HL-60/S4 (cell line): ENCODE measurements around the gene GPRC6A.
"Not testable (repeated sequence)": the region's sequence is repeated elsewhere in the genome, so short reads cannot be mapped to it uniquely, and the experiment has no call there.

ENCODE experiments used
- in situ Hi-C: fragments of 300-500 bp; cut with MboI; formaldehyde crosslinking; loops from 2 replicates; pipeline ENCODE4 v1.14.3; 2022; ENCODE audit warnings: low sequenced_read_pairs

The GPRC6A gene

DNA sequence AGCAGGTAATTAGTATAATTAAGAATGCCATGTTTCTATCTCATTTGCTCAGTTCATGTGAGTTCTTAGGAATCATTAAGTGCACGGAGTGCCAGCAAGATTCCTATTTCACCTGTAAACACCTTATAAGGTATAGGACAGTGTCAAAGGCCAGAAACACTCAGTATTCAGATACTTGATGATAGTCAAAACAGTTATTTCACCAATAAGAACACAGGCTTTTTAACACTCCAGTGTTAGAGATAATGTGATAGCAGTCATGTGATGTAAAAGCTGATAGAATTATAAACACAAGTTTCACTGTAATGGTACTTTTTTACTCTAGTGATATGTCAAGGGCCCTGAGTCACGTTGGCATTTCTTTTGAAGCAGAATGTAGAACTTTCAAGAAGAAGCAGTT, at the start of gene GPRC6A:
TSS of gene GPRC6A (minus strand) at position 101 of the 400 bp plus-strand sequence. CDS start at position 31, 70 bp downstream.
- in situ Hi-C loops = no loop called here

DNA sequence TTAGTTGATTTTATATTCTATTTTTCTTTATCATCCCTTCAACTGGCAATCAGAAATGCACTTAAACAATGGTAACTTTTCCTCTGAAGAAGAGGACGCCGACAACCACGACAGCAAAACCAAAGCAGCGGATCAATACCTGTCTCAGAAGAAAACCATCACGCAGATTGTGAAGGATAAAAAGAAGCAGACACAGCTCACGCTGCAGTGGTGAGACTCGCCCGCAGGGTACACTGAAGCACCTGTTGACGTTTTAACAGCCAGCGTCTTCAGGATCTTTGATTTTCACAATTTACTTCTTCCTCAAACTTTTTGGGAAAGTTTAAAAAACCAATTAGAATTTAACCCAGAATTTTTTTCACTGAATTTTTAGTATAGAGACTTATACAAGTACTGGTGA, 48.9 kb upstream of the GPRC6A start:
- in situ Hi-C loops = no loop called here

DNA sequence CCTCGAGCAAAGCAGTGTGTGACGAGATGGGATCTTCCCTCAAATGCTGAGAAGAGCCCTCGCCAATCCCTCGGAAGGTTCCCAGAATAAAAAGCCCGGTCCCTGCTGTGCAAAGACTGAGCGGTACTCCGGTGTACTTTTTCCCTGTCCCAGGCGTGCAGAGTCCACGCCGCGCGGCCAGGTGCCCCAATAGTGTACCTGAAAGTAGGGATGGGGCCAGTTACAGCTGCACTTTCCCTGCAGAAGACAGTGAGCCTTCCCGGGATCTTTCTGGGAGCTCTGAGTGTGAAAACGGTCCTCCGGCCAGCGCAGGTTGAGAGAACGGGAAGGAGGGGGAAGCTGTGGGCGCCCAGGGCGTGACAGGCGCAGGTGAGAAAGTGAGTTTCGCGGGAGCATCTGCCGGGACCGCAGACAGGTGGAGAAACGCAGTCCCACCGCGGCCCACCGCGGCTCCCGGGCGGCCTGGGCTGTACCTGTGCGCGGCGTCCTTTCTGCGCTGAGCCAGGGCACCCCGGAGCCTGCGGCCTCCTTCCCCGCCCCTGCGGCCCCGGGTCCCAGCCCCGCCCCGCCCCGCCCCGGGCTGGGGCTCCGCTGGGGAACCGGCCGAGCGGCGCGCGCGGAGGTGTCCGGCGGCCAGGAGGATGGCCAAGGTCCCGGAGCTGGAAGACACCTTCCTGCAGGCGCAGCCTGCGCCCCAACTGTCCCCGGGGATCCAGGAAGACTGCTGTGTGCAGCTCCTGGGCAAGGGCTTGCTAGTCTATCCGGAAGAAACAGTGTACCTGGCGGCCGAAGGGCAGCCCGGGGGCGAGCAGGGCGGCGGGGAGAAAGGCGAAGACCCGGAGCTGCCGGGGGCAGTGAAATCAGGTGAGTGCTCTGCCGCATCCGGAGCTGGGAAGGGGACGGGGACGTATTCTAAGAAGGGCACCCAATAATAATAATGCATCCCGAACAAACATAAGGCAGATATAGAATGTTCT, 48.0 kb upstream of the GPRC6A start, which contains the start of gene RFX6:
TSS of gene RFX6 (plus strand) at position 608 of the 977 bp plus-strand sequence. CDS start at position 642, 34 bp downstream.
- in situ Hi-C loops = no loop called here

- in situ Hi-C loops = no loop called here
Observed at GRCh38 chr6:116876107-116876506, 47.2 kb upstream of the GPRC6A start.

DNA sequence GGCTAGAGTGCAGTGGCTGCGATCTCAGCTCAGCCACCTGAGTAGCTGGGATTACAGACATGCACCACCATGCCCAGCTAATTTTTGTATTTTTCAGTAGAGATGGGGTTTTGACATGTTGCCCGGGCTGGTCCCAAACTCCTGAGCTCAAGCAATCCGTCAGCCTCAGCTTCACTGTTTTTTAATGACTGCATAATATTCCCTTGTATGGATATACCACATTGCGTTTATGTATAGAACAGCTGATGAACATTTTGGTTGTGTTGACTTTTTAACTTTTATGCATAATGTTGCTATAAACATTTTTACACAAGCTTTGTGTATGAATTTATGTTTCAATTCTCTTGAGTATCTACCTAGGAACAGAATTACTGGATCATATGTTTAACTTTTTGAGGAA, 43.9 kb upstream of the GPRC6A start:
- in situ Hi-C loops = no loop called here

DNA sequence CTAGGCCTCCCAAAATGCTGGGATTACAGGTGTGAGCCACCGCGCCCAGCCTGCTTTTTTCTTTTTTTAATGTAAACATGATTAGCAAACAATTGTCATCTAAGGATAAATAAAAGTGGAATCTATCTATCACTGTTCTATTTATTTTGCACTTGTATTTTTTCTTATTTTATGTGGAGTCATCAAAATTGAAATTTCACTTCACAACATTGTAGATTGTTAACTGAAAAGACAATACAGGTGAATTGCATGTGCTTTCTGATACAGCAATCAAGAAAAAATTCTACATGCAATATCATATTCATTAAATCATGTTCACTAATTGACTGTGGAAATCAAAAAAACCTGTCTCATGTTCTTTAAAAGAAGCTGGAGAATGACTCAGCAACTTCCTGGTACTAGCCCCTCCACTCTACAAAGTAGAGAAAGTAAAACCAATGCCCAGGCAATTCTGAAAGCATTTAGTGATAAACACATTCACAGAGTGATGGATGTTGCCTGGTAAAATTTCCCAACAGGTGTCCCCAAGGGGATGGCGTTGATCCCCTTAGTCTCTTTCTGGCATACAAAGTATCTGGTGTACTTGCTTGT, 37.5 kb upstream of the GPRC6A start:
- in situ Hi-C loops = no loop called here

GRCh38 chr6:116859264-116859663, 30.4 kb upstream of the GPRC6A start:
- in situ Hi-C loops = no loop called here

DNA sequence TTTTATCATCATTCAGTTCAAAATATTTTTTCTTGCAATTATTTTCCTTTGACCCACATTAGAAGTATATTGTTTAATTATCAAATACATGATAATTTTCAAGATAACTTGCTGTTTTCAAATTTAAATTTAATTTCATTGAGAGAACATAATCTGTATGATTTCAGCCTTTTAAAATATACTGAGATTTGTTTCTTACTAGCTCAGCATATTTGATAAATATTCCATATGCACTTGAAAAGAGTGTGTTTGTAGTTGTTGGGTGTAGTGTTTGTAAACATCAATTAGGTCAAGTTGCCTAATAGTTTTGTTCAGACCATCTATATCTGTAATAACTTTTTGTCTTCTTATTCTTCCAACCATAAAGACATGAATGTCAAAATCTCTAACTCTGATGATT, 29.2 kb upstream of the GPRC6A start:
- in situ Hi-C loops = no loop called here

DNA sequence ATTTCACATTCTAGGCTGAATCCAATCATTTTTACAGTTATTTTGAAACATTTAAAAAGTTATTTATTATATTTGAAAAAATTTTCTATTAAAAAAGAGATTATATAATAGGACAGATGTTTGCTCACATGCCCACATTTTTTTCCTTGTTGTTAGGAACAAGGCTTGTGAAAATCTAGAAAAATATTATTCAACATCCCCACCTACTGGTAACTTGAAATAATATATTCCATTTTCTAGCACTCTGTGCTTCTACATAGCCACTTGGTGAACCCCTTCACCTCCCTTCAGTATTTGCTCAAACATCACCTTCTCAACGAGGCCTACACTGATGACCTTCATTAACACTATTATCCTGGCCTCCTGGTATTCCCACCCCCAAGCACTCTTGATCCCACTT, 18.3 kb upstream of the GPRC6A start:
- in situ Hi-C loops = no loop called here

DNA sequence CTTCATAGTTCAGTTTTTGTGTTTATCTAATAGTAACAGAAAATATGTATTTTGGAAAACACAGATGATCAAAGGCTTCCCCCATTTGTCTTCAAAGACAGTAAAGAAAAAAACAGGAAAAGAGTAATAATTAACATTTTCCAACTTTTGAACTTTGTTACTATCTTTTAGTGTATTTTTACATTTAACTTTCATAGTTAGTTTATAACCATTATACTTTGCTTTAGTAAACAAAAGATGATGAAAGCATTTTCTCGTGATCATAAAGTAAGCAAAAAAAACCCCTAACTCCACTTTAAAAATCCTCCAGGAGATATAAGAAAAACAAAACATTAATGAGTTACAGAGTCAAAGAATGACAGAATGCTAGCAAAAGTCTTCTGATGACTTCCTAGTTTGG, 13.6 kb upstream of the GPRC6A start:
- in situ Hi-C loops = no loop called here

DNA sequence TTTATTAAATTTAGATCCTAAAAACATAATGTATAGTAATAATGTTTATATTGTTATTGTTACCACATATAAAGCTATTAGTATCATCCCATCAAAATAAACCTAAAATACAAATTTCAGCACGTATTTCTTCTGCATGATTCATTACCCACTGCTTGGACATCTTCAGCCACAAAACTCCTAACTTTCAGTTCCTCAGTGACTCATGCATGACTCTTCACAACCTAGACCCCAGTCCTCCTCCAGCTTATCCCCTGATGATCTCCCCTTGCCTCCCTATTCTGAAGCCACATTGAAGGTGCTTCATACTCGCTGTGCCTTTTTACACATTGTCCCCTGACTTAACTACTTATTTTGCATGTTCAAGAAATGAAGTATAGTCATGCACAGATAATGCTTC, 11.2 kb upstream of the GPRC6A start:
- in situ Hi-C loops = no loop called here

DNA sequence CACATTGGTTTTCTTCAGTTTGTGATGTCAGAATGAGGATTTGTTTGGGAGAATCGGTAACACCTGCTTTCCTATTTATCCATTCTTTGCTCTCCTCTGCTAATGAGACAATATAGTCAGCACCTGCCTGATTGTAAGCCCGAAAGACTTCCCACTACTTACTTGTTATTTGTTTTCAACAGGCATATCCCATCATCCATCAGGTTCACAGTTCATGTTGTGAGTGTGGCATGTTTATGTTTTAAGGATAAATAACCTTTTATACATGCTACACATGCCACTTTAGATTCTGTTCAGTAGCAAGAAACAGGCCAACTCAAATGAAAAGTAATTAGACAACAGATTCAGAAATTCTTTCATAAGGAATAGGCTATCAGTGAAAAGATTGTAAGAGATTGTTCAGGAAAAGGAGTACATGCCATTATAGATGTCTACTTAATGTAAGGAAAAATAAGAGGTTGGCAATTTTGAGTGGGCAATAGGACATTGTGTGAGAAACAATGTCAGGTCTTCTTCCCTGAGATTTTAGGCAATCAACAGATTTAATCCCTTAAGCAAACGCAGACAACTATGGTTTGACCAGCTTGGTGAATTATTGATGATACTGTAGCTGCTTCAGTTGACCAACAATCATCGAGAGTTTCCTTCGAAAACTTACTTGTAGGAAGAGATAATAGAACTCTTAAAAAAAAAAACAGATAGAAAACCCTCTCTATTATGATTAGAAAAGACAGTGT, 7.9 kb upstream of the GPRC6A start:
- in situ Hi-C loops = no loop called here

- in situ Hi-C loops = not testable (repeated sequence)
Observed at GRCh38 chr6:116834526-116834925, 5.6 kb upstream of the GPRC6A start.

GRCh38 chr6:116827561-116828240, 1.2 kb downstream of the GPRC6A start:
- in situ Hi-C loops = no loop called here

GRCh38 chr6:116816336-116816735, 12.5 kb downstream of the GPRC6A start:
- in situ Hi-C loops = not testable (repeated sequence)

- in situ Hi-C loops = no loop called here
Observed at GRCh38 chr6:116812051-116812650, 16.7 kb downstream of the GPRC6A start.

- in situ Hi-C loops = no loop called here
Observed at GRCh38 chr6:116801971-116802370, 26.9 kb downstream of the GPRC6A start.

- in situ Hi-C loops = no loop called here
Observed at GRCh38 chr6:116799945-116800344, 28.9 kb downstream of the GPRC6A start.

- in situ Hi-C loops = no loop called here
Observed at GRCh38 chr6:116797585-116797984, 31.3 kb downstream of the GPRC6A start.

- in situ Hi-C loops = no loop called here
Observed at GRCh38 chr6:116793224-116793623, 35.7 kb downstream of the GPRC6A start.
